GM19395 (cell line): ENCODE data around the gene CARNS1.

Experiments
- ATAC-seq: cut with Tn5 transposase; IDR thresholded peaks from one replicate; pipeline ENCODE4 v1.9.1; 2021; ENCODE audit warnings: mild to moderate bottlenecking, moderate library complexity; ENCODE audit not compliant: unreplicated experiment

The CARNS1 gene, protein sequence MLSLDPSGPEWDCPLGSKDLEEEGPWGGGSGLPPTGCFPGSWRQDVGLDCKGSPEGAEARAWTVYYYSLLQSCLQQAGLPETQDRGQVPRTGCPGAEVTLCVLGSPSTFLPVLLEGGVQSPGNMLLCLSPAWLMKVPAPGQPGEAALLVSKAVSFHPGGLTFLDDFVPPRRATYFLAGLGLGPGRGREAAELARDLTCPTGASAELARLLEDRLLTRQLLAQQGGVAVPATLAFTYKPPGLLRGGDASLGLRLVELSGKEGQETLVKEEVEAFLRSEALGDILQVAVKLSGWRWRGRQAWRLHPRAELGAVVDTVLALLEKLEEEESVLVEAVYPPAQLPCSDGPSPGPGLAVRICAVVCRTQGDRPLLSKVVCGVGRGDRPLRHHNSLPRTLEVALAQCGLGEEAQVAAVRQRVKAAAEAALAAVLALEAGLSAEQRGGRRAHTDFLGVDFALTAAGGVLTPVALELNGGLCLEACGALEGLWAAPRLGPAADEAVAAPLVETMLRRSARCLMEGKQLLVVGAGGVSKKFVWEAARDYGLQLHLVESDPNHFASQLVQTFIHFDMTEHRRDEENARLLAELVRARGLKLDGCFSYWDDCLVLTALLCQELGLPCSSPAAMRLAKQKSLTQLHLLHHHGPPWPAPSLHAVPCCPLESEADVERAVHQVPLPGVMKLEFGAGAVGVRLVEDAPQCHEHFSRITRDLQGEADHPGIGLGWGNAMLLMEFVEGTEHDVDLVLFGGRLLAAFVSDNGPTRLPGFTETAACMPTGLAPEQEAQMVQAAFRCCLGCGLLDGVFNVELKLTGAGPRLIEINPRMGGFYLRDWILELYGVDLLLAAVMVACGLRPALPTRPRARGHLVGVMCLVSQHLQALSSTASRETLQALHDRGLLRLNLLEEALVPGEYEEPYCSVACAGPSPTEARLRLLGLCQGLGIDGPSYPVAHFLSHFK

DNA sequence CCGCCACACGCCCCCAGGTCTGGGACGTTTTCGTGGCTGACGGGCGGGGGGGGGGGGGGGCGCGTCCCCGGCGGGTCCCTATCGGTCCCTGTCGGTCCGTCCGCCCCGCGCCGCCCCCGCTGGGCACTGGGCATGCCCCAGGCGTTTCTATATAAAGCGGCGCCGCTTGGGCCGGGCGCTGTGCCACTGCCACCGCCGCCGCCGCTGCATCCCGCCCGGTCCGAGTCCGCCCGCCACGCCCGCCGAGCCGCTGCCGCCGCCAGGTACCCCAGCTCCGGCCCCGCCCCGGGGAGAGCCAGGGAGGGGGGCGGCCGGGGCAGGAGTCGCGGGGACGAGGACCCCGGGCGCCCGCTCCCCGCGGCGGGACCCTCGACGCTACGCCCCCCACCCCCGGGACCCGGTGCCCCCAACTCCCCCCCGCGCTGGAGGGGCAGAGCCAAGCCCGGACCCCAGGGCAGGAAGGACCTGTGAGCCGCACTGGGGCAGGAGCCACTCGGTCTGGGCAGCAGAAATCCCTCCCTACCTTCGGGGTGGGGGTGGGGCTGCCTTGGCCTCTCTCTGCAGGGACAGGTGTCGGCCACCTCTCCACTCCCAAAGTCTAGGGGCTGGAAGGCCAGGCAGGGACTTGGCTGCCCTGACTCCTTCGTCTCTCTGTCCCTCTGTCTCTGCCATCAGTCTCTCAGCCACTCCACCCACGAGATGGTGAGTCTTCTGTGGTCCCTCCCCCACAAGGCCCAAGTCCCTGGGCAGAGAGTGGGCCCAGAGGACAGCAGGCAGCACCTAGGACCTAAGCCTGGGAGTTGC lies at the start of gene CARNS1:
Gene CARNS1, plus strand, starts transcription at position 178 of the 804 bp plus-strand sequence. Its CDS starts 522 bp downstream, at position 700.
- no peak for ATAC-seq

DNA sequence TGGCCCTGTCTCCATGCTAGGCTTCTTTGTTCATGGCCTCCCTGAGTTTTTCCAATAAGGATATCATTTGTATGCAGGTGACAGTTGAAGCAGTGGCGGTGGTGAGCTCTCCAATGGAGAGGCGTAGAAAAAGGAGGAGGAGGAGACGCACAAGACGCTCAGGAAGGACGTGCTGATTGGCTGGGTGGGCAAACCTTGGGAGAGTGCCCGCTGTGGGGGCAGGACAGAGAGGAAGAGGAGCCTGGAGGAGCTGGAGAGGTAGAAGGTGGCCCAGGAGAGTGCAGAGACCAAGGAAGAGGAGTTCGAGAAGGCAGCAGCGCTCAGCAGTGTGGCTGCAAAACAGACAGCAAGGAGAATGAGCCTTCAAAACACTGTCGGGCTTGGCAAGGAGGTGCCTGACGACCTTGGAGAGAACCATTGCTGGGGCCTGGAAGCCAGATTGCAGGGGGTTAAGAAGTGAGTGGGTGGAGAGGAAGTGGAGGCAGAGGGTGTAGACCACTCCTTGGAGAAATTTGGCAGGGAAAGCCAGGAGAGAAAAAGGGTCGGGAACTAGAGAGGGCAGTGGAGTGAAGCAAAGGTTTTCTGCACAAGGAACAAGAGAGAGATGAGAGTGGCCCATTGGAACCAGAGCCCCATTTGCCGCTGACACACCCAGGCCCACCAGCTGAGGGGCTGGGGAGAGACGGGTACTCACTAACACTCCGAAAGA lies 49.6 kb upstream of the CARNS1 start:
- no peak for ATAC-seq

DNA sequence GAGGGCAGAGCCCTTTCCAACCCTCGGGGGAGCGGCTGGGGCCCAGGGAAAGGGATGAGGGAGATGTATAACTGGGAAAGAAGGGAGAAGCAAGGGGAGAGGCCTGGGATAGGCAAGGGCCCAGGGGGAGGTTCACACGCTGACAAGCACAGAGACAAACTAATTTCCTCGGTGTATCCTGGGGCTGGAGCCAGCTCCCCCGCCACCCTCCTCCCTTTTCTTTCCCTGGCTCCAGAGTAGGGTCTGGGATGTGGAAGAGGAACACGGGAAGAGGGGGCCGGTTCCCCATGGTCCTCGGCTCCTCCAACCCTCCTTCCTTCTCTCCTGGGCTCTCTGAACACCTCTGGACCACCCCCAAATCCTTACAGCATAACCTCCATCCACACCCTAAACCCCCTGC lies 48.9 kb upstream of the CARNS1 start:
- ATAC-seq: no peak

DNA sequence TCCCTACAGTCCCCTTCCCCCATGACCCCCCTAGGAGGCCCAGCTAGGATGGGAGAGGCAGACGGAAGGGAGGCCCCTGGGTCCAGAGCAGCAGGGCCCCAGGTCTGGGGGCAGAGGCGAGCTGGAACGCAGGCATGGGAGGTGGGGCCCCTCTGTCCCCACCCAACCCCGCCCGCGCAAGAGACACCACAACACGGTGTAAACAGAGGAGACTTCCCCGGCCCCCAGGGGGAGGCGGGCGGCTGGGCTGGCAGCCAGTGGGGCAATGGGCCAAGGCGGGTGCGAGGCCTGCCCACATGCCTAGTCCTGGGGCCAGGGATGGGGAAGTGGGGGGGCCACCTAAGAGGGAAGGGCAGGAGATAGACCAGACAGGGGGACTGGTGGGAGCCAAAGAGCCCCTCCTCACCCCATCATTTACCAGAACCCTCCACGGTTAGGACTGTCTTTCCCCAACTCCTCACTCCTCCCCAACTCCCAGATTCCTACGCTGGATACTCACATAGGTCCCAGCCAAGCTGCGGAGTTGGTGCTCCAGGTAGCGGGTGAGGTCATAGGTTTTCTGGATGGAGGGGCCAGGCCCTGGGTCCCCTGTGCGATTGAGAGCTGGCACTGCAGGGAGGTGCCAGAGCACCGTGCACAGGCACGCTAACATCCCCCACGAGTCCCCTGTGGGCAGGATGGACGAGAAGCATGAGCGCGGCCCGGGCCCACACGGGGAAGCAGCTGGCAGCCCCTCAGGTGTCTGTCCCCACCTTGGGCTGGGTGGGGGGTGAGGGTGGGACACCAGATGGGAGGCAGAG lies 48.3 kb upstream of the CARNS1 start:
- ATAC-seq: no peak

DNA sequence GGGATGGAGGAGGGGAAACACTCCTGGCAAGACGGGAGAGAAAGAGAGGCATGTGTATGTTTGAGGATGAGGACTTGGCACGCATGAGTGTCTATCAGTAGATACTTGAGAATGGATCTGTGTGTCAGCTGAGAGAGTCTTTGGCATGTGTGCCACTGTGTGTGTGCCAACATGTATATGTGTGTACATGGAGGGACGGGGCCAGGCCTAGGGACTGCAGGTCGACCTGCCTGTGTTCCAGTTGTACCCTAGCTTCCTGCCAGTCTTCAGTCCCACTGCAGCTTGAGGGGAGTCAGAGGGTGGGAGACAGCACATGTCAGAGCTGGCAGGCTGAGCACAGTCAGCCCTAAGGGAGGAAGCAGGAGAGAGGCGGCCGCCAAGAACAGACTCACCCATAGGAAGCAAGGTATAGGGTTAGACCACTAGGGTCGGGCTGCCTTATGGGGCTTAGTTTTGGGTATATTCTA lies 47.7 kb upstream of the CARNS1 start:
- no peak for ATAC-seq

DNA sequence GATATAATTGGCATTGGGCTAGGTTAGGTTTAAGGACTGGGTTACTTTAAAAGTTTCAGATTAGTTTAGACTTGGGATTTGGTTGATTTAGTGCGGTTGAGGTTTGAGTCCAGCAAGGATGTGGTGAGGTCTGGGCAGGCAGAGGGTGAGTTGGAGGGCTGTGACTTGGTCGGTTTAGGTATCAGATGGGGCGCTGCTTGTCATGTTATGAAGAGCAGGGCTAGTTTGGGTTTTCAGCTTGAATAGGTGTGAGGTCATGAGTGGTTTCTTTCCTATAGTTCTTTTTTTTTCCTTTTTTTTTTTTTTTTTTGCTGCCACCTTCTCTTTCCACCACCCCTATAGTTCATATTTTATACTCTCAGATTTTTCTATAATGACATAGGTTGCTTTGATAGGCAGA lies 46.9 kb upstream of the CARNS1 start:
- no peak for ATAC-seq

DNA sequence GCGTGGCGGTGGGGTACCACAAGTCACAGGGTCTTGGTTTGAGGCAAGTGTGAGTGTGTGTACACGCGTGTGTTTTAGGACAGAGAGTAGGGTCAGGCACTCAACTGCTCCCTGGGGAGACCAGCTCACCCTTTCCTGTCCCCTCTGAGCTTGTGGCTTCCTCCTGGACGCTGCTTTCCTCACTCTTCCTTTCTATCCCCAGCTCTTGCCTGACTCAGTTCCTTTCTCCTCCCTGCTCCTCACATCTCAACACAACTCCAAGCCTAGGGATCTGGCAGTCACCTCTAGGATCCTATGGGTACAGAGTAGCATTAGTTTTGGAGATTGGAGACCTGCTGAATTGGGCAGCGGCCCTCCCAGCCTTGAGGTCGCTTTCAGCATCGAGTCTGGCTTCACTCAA lies 46.2 kb upstream of the CARNS1 start:
- no peak for ATAC-seq

DNA sequence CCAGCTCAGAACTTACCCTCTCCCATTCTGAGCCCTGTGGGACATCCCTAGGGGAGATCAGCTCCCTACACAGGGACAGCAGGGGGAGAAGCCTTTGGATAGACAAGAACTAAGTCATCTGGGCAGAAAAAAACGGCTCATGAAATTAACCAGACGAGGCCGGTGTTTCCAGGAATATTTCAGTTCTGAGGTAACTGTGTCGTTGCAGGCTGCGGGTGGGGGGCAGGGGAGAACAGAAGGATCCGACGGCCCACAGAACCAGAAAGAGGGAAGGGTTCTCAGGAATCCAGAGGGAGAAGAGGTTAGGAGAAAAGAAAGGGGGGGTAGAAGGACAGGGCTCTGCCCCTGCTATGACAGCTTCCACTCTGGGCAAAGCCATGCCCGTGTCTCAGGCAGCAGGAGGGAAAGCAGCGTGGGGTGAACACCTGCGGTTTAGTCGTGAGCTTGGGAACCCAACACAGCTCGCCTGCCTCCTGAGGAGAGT lies 45.6 kb upstream of the CARNS1 start:
- ATAC-seq: no peak

DNA sequence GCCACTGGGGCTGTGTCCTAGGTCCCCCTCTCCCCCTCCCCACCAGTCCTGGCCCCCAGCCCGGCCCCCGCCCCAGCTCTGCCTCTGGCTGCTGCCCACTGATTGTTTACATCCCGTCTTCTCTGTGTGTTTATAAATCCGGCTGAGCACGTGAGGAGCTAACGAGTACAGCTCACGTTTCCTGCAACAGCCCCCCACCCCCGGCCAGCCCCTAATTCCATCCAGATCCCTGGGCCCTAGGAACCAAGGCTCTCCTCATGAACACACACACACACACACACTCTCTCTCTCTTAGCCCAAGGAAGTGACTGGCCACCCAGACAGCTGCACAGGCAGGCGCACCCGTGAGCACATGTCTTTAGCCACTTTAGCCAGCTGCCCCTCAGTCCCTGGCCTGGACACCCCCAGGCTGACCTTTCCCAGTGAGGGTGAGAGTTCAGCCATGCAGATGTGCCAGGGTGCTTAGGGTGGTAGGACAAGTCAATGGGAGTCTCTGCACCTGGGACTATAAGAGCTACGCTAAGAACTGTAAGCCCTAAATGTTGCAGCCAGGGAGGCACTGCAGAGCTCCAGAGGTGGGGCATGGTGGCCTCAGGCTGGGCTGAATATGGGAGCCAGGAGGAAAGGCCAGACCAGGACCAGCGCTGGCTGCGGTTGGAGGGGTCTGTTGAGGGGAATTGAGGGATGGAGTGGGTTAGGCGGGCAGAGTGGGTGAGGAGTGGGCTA lies 45.0 kb upstream of the CARNS1 start:
- no peak for ATAC-seq

DNA sequence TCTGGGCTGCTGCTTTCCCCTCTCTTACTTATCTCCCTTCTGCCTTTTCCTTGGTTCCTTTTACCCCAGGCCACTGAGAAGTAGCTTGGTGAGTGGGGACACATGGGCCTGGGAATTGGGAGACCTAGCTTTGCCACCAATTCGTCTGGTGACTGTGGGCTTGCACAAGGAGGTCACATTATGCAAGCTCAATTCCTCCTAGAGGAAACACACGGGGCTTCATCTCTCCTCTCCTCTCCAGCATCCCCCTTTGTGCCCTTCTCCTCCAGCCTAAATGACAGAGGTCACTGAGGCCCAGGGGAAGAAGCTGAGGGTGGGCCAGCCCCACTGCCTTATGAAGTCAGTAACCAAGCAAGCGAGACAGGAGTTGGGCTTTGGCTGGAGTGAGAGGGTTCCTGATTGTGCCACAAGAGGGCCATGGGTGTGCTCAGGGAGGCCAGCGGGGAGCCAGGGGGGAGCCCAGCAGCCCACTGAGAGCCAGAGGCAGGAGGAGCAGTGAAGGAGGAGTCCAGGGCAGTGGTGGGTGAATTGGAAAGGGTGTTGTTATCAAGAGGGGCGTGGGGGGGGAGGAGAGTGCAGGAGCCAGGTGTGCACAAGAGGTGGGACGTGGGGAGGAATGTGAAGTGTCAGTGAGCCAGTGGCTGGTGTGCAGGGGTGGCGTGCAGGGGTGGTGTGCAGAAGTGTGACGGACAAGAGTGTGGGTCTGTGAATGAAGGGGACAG lies 44.1 kb upstream of the CARNS1 start:
- no peak for ATAC-seq

DNA sequence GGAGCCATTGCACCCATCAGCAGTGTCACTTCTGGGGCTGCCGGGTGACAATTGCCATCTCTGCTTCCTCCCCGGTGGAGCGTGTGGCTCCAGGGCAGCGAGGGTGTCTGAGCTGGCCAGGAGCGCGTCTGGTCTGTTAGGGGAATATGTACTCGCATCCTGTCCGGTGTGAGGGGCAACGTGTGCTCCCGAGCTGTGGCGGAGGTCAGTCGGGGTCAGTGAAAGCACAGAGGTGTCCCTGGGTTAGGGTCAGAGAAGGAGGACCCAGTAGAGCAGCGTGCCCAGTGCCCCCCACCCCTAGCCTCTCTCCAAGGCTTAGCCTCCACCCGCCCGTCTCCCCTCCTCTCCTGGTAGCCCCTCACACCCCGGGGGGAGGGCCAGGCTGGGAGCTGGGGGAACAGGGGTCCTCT lies 43.6 kb upstream of the CARNS1 start:
- no peak for ATAC-seq

DNA sequence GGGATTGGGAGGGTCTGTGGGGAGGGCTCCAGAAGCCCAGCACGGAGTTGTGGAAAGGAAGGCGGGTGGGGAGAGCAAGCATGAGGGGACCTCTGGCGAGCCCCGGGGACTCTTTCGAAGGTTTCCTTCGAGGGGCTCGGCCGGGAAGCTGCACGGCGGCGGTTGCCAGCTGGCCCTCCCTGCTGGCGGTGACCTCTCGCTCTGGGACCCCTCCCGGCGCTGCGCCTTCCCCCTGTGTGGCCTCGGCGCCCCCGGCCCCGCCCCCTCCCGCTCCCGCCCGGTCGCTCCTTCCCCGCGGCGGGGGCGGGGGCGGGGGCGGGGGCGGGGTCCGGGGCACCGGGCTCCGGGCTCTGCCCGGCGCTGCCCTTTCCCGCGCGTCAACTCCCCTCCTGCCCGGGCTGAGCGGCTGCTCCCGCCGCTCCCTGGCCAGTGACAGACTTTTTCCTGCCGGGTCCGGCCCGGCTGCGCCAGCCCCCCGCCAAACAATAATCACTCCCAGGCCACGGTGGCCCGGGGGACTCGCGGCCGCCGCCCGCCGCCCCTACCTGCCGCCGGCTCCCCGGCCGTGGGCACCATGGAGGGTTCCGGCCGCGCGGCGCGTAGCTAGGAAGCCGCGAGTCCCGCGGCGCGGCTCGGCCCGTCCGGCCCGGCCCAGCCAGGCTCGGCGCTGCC lies 43.0 kb upstream of the CARNS1 start:
- no peak for ATAC-seq

DNA sequence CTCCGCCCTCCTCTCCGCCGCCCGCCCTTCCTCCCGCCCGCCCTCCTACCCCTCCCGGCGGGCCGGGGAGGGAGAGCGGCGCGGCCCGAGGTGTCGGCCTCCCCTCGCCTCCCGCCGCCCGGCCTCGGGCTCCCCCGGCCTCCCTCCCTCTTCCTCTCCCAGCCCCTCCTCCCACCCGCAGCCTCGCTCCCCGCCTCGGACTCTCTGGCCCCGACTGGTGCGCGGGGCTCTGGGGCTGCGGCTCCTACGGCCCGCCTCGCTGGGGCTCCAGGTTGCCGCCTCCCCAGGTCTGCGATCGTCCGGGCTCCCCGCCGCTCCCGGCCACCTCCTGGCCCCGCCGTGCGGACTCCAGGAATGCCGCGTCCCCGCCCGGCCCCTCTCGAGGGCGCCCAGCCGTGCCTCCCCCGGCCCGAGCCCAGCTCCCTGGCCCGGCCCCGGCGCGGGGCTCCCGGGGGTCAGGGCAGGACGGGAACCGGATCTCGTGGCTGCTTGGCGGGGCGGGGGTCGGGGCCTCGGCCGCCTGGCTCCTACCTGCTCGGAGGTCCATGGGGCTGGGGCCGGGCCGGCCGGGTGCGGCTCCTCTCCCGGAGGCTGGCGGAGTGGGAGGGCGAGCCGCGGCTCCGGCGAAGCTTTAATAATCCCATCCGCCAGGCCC lies 42.4 kb upstream of the CARNS1 start, which contains the start of gene CLCF1:
Gene CLCF1, minus strand, starts transcription at position 606 of the 655 bp plus-strand sequence. Its CDS starts 59 bp downstream, at position 547.
- ATAC-seq: no peak

DNA sequence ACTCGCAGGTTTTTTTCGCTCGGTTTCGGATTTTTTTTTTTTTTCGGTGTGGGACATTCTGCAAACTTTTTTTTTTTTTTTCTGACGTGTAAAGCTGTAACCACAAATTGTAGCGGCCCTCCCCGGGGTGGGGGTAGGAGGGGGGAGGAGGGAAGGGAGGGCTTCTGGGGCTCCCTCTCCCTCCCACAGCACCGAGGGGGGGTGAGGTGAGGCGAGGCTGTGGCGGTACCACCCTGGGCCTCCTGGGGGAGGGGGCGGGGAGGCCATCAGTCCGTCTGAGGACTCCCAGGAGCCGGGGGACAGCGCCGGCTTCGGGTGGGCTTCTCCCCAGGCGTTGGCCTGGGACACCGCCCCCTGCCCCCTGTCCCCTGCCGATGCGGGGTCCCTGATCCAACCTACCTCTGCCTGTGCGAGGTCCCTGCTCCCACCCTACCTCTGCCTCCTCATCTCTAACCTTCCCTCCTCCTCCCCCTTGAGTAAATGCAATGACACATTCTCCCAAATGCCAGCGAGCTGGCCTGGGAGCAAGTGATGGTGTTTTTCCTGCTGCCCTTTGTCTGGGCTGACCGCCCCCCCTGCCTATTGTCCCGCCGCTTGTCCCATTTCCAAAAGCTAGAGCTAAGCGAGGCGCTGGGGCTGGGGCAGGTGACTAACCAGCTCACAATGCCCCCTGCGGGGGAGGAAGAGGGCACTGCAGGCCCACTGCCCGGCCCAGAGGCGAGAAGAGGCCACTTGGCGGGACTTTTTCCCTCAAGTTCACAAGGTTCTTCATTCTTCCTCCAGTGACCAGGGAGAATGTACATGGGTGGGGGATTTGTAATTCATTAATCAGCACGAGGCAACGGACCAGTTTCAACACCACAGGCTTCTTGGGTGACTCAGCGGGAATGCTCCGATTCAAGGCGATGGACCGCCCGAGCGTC lies 41.6 kb upstream of the CARNS1 start:
- ATAC-seq: no peak

DNA sequence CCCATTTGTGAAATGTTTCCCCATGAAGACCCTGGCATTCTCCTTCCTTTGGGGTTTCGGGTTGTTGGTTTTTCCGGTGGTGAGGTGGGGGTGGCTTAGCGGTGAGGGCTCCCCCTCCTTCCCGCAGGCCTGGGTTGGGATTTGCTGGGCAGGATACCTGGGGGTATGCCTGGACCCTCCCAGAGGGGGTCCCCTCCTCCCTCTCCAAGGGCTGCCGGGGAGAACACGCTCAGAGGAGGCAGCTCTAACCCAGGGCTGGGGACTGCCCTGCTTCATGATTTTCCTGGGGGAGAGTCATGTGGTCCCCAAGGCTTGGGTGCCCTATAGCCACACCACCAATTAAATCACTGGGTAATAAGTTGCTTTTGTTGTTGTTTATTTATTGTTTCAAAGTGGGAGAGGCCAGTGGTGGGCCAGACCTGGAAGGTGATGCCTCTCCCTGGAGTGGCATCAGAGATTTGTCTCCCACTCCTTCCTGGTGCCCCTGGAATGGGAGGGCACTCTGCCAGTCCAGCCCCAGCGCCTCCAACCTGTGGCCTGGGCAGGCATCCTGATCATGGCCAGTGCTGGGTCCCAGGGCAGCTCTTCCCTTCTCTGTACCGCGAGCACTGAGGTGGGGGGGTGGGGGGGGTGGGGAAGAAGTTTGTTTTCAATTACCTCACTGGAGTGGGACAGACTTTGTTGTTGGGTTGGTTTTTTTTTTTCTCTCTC lies 40.8 kb upstream of the CARNS1 start:
- ATAC-seq: no peak
